H9 (cell line): ENCODE results near the gene ABCC11. TPM values are rescaled to one million over a fixed set of nuclear protein-coding genes. Genes with fewer than 3 reads are reported as not detected.

ENCODE experiments used
- DNase-seq: peaks from one replicate; pipeline ENCODE4 v3.0.0-alpha.2; 2017
- H2AFZ ChIP-seq: one replicate; pipeline ENCODE4 v1.6.1; 2013; ENCODE audit warnings: mild to moderate bottlenecking, low read length, control low read depth, moderate library complexity
- H2AK5ac ChIP-seq: 2 replicates; pipeline ENCODE4 v1.6.1; 2013; ENCODE audit warnings: low read length, control low read depth, mixed read lengths; ENCODE audit not compliant: insufficient read length
- H2BK120ac ChIP-seq: one replicate; pipeline ENCODE4 v1.6.1; 2013; ENCODE audit warnings: low read depth, mild to moderate bottlenecking, low read length, control low read depth, inconsistent platforms; ENCODE audit not compliant: poor library complexity, severe bottlenecking
- H2BK12ac ChIP-seq: 2 replicates; pipeline ENCODE4 v1.6.1; 2013; ENCODE audit warnings: low read length, control low read depth, mixed read lengths, low read depth; ENCODE audit not compliant: insufficient read length
- H2BK15ac ChIP-seq: 2 replicates; pipeline ENCODE4 v1.6.1; 2013; ENCODE audit warnings: low read depth, low read length, control low read depth
- H2BK20ac ChIP-seq: one replicate; pipeline ENCODE4 v1.6.1; 2013; ENCODE audit warnings: low read depth, mild to moderate bottlenecking, low read length, control low read depth, inconsistent platforms; ENCODE audit not compliant: poor library complexity, severe bottlenecking
- H2BK5ac ChIP-seq: 2 replicates; pipeline ENCODE4 v1.6.1; 2013; ENCODE audit warnings: low read length, control low read depth, mixed read lengths; ENCODE audit not compliant: insufficient read length
- H3K14ac ChIP-seq: 2 replicates; pipeline ENCODE4 v1.6.1; 2013; ENCODE audit warnings: low read length, control low read depth; ENCODE audit not compliant: insufficient read depth
- H3K18ac ChIP-seq: 2 replicates; pipeline ENCODE4 v1.6.1; 2013; ENCODE audit warnings: low read depth, mild to moderate bottlenecking, mixed read lengths, low read length, control low read depth; ENCODE audit not compliant: insufficient read length
- H3K23ac ChIP-seq: 2 replicates; pipeline ENCODE4 v1.6.1; 2013; ENCODE audit warnings: low read length, control low read depth, mixed read lengths, low read depth; ENCODE audit not compliant: insufficient read length
- H3K23me2 ChIP-seq: 2 replicates; pipeline ENCODE4 v1.6.1; 2013; ENCODE audit warnings: low read depth, mild to moderate bottlenecking, mixed read lengths, low read length, control low read depth; ENCODE audit not compliant: insufficient read length, poor library complexity, severe bottlenecking
- H3K27ac ChIP-seq: 2 replicates; pipeline ENCODE4 v1.5.1; 2013; ENCODE audit warnings: low read length, control low read depth, mixed read lengths, low read depth; ENCODE audit not compliant: insufficient read length
- H3K27me3 ChIP-seq: 2 replicates; pipeline ENCODE4 v1.6.1; 2013; ENCODE audit warnings: low read length, control low read depth, inconsistent platforms; ENCODE audit not compliant: insufficient read depth
- H3K4ac ChIP-seq: 2 replicates; pipeline ENCODE4 v1.6.1; 2013; ENCODE audit warnings: low read depth, mild to moderate bottlenecking, control low read depth, inconsistent platforms, low read length, moderate library complexity
- H3K4me1 ChIP-seq: 2 replicates; pipeline ENCODE4 v1.6.1; 2013; ENCODE audit warnings: low read length, control low read depth, inconsistent platforms; ENCODE audit not compliant: insufficient read depth
- H3K4me2 ChIP-seq: 2 replicates; pipeline ENCODE4 v1.6.1; 2013; ENCODE audit warnings: low read length, control low read depth, mixed read lengths; ENCODE audit not compliant: insufficient read length, insufficient read depth
- H3K56ac ChIP-seq: 2 replicates; pipeline ENCODE4 v1.6.1; 2013; ENCODE audit warnings: low read depth, mild to moderate bottlenecking, mixed read lengths, low read length, control low read depth; ENCODE audit not compliant: insufficient read length
- H3K79me1 ChIP-seq: 2 replicates; pipeline ENCODE4 v1.6.1; 2013; ENCODE audit warnings: low read depth, mild to moderate bottlenecking, moderate library complexity, low read length, control low read depth, inconsistent platforms; ENCODE audit not compliant: insufficient read depth, poor library complexity, severe bottlenecking
- H3K79me2 ChIP-seq: 2 replicates; pipeline ENCODE4 v1.6.1; 2013; ENCODE audit warnings: low read length, control low read depth, inconsistent platforms; ENCODE audit not compliant: insufficient read depth
- H3K9ac ChIP-seq: 2 replicates; pipeline ENCODE4 v1.6.1; 2013; ENCODE audit warnings: low read length, control low read depth, mixed read lengths; ENCODE audit not compliant: insufficient read length; ENCODE audit errors: extremely low read depth
- H3K9me3 ChIP-seq: one replicate; pipeline ENCODE4 v1.6.1; 2013; ENCODE audit warnings: low read depth, low read length, inconsistent platforms; ENCODE audit not compliant: control insufficient read depth
- H3T11ph ChIP-seq: one replicate; pipeline ENCODE4 v1.6.1; 2013; ENCODE audit warnings: mild to moderate bottlenecking, low read length, control low read depth, inconsistent platforms
- H4K20me1 ChIP-seq: one replicate; pipeline ENCODE4 v1.6.1; 2013; ENCODE audit not compliant: control insufficient read depth, insufficient read length, insufficient read depth
- H4K5ac ChIP-seq: 2 replicates; pipeline ENCODE4 v1.6.1; 2013; ENCODE audit warnings: low read depth, mild to moderate bottlenecking, mixed read lengths, low read length, control low read depth; ENCODE audit not compliant: insufficient read length
- H4K8ac ChIP-seq: replicated peaks from 2 replicates; pipeline ENCODE4 v1.6.1; 2013; ENCODE audit warnings: low read length, control low read depth, mixed read lengths, low read depth; ENCODE audit not compliant: insufficient read length
- H4K91ac ChIP-seq: 2 replicates; pipeline ENCODE4 v1.6.1; 2013; ENCODE audit warnings: low read depth, mild to moderate bottlenecking, moderate library complexity, mixed read lengths, low read length, control low read depth; ENCODE audit not compliant: insufficient read length
- H3K27ac Mint-ChIP-seq, 3 experiments: 2 replicates in 2 of 3; 3 replicates in 1 of 3; pipeline ENCODE4 v1.8.0; 2020 to 2021; ENCODE audit warnings: mixed read lengths in 3 of 3, mild to moderate bottlenecking in 1 of 3, moderate library complexity in 1 of 3
- H3K27me3 Mint-ChIP-seq: 2 replicates; pipeline ENCODE4 v1.8.0; 2021; ENCODE audit warnings: low read depth, mild to moderate bottlenecking, moderate library complexity, mixed read lengths
- H3K36me3 Mint-ChIP-seq, 3 experiments: 2 replicates in 2 of 3; 3 replicates in 1 of 3; pipeline ENCODE4 v1.8.0; 2020 to 2021; ENCODE audit warnings: low read depth in 3 of 3, mixed read lengths in 3 of 3; ENCODE audit not compliant: insufficient read depth in 1 of 3
- H3K4me1 Mint-ChIP-seq, 2 experiments: 2 replicates each; pipeline ENCODE4 v1.8.0; 2020; ENCODE audit warnings: mixed read lengths in 2 of 2
- H3K4me3 Mint-ChIP-seq, 2 experiments: 2 replicates in 1 of 2; 3 replicates in 1 of 2; pipeline ENCODE4 v1.8.0; 2020 to 2021; ENCODE audit warnings: mild to moderate bottlenecking in 2 of 2, mixed read lengths in 2 of 2, moderate library complexity in 1 of 2
- H3K9me3 Mint-ChIP-seq, 2 experiments: 2 replicates in 1 of 2; 3 replicates in 1 of 2; pipeline ENCODE4 v1.8.0; 2020; ENCODE audit warnings: mild to moderate bottlenecking in 2 of 2, mixed read lengths in 2 of 2, moderate library complexity in 1 of 2
- CTCF ChIP-seq: fragments of 200-600 bp; sonication (generic); conservative IDR thresholded peaks from 3 replicates; pipeline ENCODE4 v1.8.0; 2021; ENCODE audit warnings: antibody characterized with exemption, mild to moderate bottlenecking
- WGBS: extraction: QIAGEN DNeasy Blood & Tissue Kit; methylation state at CpG from one replicate; pipeline ENCODE4 v1.1.7; 2013; ENCODE audit warnings: missing lambda C conversion rate, low lambda C conversion rate, mixed read lengths; ENCODE audit not compliant: insufficient read length; ENCODE audit errors: extremely low coverage; 5-methylcytosine and 5-hydroxymethylcytosine counted together
- total RNA-seq: library from RNA; stranded (reverse); gene quantifications from 2 replicates; pipeline ENCODE4 v1.2.1, GENCODE V29; 2021

ABCC11 gene
- total RNA-seq, 1 experiment from 2014 or later: 0.33 TPM

DNA sequence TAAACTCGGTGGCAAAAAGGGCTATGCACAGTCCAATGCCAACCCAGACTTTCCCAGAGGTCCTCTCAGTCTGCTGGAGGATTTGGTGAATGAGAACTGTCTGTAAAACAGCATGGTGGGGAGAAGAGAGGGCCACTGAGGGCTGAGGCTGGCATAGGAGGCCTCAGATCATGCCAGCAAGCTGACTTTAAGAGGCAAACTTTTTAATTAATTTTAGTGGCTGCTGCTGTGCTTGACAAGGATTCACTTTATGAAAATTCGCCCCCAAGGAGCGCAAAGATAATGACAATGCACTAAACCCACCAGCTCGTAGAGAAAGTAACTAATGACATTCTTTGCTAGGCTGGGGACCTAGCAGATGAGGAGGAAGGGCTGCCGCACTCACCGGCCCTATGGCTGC is 106.5 kb downstream of the ABCC11 start:
- WGBS: no CpG with 5 or more reads among the region's 6 CpGs
- no peaks in the 10 kb centered on the region for H4K20me1 ChIP-seq
- peaks cover 0 to 5% (median 0%) of the 10 kb centered on the region in 3 experiments; a peak in 1 of 7 replicates for H3K36me3 Mint-ChIP-seq

More for the DNA sequence above, 106.5 kb downstream of the ABCC11 start:
- Histone ChIP-seq H2BK20ac (no peak overlapping the region), H3T11ph (no peak overlapping the region), H2AFZ (no peak overlapping the region), H3K18ac (no peak overlapping the region), H3K4me2 (no peak overlapping the region), H3K23me2 (no peaks in the 10 kb centered on the region), H3K9ac (no peak overlapping the region), H2BK12ac (no peak overlapping the region), H4K5ac (no peak overlapping the region), H3K27ac (no peak overlapping the region), H3K23ac (no peak overlapping the region), H2AK5ac (no peak overlapping the region), H3K4me1 (no peaks in the 10 kb centered on the region), H3K27me3 (no peaks in the 10 kb centered on the region), H3K79me1 (no peaks in the 10 kb centered on the region), H3K9me3 (no peaks in the 10 kb centered on the region), H3K79me2 (no peaks in the 10 kb centered on the region), H2BK15ac (no peak overlapping the region), H3K14ac (no peak overlapping the region), H3K56ac (no peak overlapping the region), H4K8ac (no peak overlapping the region), H2BK120ac (no peak overlapping the region), H3K4ac (no peak overlapping the region), H4K91ac (no peak overlapping the region), H2BK5ac (no peak overlapping the region)
- Mint-ChIP-seq H3K4me1 (peaks cover 9 to 10% of the 10 kb centered on the region in 2 experiments), H3K4me3 (no peak overlapping the region), H3K27me3 (no peaks in the 10 kb centered on the region; the same call in 1 of the 2 replicates), H3K9me3 (no peaks in the 10 kb centered on the region; a peak in 2 of 5 replicates), H3K27ac (no peak overlapping the region)
- no peak for DNase-seq
- TF ChIP-seq CTCF: no peak
